GM06990 (cell line): ENCODE results near the gene SMC5.
"Not testable (repeated sequence)": the region's sequence is repeated elsewhere in the genome, so short reads cannot be mapped to it uniquely, and the experiment has no call there.

Experiments used
- DNase-seq: peaks from one replicate; pipeline ENCODE4 v3.0.0-alpha.2; 2011; ENCODE audit not compliant: insufficient read length; ENCODE audit errors: extremely low read depth
- H3K27me3 ChIP-seq: replicated peaks from 2 replicates; pipeline ENCODE4 v1.6.0; 2011; ENCODE audit warnings: low read length; ENCODE audit not compliant: control insufficient read depth, insufficient read depth
- H3K36me3 ChIP-seq: 2 replicates; pipeline ENCODE4 v1.5.1; 2011; ENCODE audit warnings: low read length; ENCODE audit not compliant: control insufficient read depth, insufficient read depth
- H3K4me3 ChIP-seq: replicated peaks from 2 replicates; pipeline ENCODE4 v1.5.1; 2011; ENCODE audit warnings: low read depth, mild to moderate bottlenecking, control low read depth, low read length
- CTCF ChIP-seq: IDR thresholded peaks from 2 replicates; pipeline ENCODE4 v1.5.1; 2011; ENCODE audit warnings: low read length, control low read depth, mild to moderate bottlenecking, inconsistent platforms; ENCODE audit not compliant: insufficient read depth, poor library complexity, severe bottlenecking

Gene SMC5

DNA sequence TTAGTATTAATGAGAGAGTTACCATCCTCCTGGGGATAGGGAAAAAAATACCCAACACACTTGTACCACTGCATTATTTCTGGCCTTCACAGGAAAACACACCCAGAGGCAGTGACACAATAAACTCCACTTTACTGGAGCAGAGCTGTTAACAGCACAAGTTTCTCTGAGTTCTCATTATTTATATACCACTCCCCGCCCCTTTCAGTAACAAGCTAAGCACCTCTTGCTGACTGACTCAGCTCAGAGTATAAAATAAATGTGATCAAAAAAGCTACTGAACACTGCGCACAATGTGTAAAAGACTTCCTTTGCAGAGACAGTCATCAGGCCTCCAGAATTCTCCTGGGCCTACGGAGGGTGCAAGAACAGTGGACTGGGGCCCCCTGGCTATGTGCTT lies 134.1 kb downstream of the SMC5 start:
- no peak overlapping the region for H3K4me3 ChIP-seq
- TF ChIP-seq CTCF: no peak
- H3K36me3 ChIP-seq: no peaks in the 10 kb centered on the region
- no peaks in the 10 kb centered on the region for H3K27me3 ChIP-seq
- no peak for DNase-seq

DNA sequence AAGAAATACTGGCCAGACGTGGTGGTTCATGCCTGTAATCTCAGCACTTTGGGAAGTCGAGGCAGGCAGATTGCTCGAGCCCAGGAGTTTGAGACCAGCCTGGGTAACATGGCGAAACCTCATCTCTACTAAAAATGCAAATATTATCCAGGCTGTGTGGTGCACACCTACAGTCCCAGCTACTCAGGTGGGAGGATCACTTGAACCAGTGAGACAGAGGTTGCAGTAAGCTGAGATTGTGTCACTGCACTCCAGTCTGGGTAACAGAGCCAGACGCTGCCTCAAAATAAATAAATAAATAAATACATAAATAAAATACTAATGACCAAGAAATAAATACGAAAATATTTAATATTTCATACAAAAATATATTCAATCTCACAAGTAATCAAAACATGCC lies 136.9 kb downstream of the SMC5 start:
- H3K27me3 ChIP-seq: no peaks in the 10 kb centered on the region
- no peaks in the 10 kb centered on the region for H3K36me3 ChIP-seq
- H3K4me3 ChIP-seq: no peak overlapping the region
- no peak for TF ChIP-seq CTCF
- DNase-seq: no peak

- no peak overlapping the region for H3K4me3 ChIP-seq
- H3K36me3 ChIP-seq: no peaks in the 10 kb centered on the region
- DNase-seq: peak; percentile 20
- H3K27me3 ChIP-seq: no peaks in the 10 kb centered on the region
- TF ChIP-seq CTCF: no peak
These were observed 139.4 kb downstream of the SMC5 start for GRCh38 chr9:70398145-70398556.

- no peak overlapping the region for H3K4me3 ChIP-seq
- no peak for DNase-seq
- no peak for TF ChIP-seq CTCF
- no peaks in the 10 kb centered on the region for H3K36me3 ChIP-seq
- H3K27me3 ChIP-seq: no peaks in the 10 kb centered on the region
These were observed 140.4 kb downstream of the SMC5 start for GRCh38 chr9:70399141-70399540.

- DNase-seq: no peak
- TF ChIP-seq CTCF: no peak
These were observed 141.5 kb downstream of the SMC5 start for GRCh38 chr9:70400107-70400892.

GRCh38 chr9:70401241-70401640 lies 142.5 kb downstream of the SMC5 start:
- not testable (repeated sequence) for DNase-seq, H3K4me3 ChIP-seq, H3K36me3 ChIP-seq, H3K27me3 ChIP-seq

More at GRCh38 chr9:70400107-70400892, 141.5 kb downstream of the SMC5 start:
- no peaks in the 10 kb centered on the region for H3K36me3 ChIP-seq
- no peak overlapping the region for H3K4me3 ChIP-seq
- no peaks in the 10 kb centered on the region for H3K27me3 ChIP-seq
